D341Med (cell line): ENCODE data around the gene TSC1.

Source experiments
- DNase-seq: peaks from one replicate; pipeline ENCODE4 v3.0.0; 2012; ENCODE audit warnings: low spot score

TSC1 gene

GRCh38 chr9:132888151-132888550 lies 56.3 kb downstream of the TSC1 start:
- DNase-seq: no peak

GRCh38 chr9:132887181-132888120 lies 57.0 kb downstream of the TSC1 start:
- no peak for DNase-seq

GRCh38 chr9:132886334-132886725 lies 58.1 kb downstream of the TSC1 start:
- DNase-seq: no peak

- DNase-seq: no peak
Measured at GRCh38 chr9:132885720-132886333, 58.6 kb downstream of the TSC1 start.

GRCh38 chr9:132883349-132884294 lies 60.8 kb downstream of the TSC1 start:
- no peak for DNase-seq

- no peak for DNase-seq
Measured at GRCh38 chr9:132882616-132883015, 61.8 kb downstream of the TSC1 start.

GRCh38 chr9:132881826-132882225 lies 62.6 kb downstream of the TSC1 start:
- no peak for DNase-seq

GRCh38 chr9:132880324-132880661 lies 64.1 kb downstream of the TSC1 start:
- no peak for DNase-seq

GRCh38 chr9:132879457-132880323 lies 64.7 kb downstream of the TSC1 start:
- no peak for DNase-seq

- peak; percentile 79 for DNase-seq
Measured at GRCh38 chr9:132878695-132879456, 65.5 kb downstream of the TSC1 start, which contains the start of gene SPACA9. TSS of gene SPACA9 (plus strand) at chr9:132878898. CDS start at chr9:132883948, 5,050 bp downstream.

- DNase-seq: peak; percentile 98
Measured at GRCh38 chr9:132877824-132878694, 66.4 kb downstream of the TSC1 start, which contains the start of gene AK8. TSS of gene AK8 (minus strand) at chr9:132878284. CDS start at chr9:132878255, 29 bp downstream.

GRCh38 chr9:132877458-132877823 lies 67.0 kb downstream of the TSC1 start:
- no peak for DNase-seq

GRCh38 chr9:132876849-132877248 lies 67.6 kb downstream of the TSC1 start:
- no peak for DNase-seq

GRCh38 chr9:132875159-132875558 lies 69.3 kb downstream of the TSC1 start:
- DNase-seq: no peak

- no peak for DNase-seq
Measured at GRCh38 chr9:132873403-132873802, 71.0 kb downstream of the TSC1 start.

GRCh38 chr9:132869266-132869665 lies 75.2 kb downstream of the TSC1 start:
- DNase-seq: no peak

GRCh38 chr9:132866898-132867297 lies 77.5 kb downstream of the TSC1 start:
- no peak for DNase-seq

- no peak for DNase-seq
Measured at GRCh38 chr9:132864691-132865090, 79.7 kb downstream of the TSC1 start.

GRCh38 chr9:132864277-132864676 lies 80.1 kb downstream of the TSC1 start:
- DNase-seq: no peak
